Measurements from ENCODE around the gene AARS2. TPM values are rescaled to one million over a fixed set of nuclear protein-coding genes. Genes with fewer than 3 reads are reported as not detected.

AARS2 gene
- total and polyA plus RNA-seq, 7 donors: 1.4 to 9.7 (median 6.7) TPM

DNA sequence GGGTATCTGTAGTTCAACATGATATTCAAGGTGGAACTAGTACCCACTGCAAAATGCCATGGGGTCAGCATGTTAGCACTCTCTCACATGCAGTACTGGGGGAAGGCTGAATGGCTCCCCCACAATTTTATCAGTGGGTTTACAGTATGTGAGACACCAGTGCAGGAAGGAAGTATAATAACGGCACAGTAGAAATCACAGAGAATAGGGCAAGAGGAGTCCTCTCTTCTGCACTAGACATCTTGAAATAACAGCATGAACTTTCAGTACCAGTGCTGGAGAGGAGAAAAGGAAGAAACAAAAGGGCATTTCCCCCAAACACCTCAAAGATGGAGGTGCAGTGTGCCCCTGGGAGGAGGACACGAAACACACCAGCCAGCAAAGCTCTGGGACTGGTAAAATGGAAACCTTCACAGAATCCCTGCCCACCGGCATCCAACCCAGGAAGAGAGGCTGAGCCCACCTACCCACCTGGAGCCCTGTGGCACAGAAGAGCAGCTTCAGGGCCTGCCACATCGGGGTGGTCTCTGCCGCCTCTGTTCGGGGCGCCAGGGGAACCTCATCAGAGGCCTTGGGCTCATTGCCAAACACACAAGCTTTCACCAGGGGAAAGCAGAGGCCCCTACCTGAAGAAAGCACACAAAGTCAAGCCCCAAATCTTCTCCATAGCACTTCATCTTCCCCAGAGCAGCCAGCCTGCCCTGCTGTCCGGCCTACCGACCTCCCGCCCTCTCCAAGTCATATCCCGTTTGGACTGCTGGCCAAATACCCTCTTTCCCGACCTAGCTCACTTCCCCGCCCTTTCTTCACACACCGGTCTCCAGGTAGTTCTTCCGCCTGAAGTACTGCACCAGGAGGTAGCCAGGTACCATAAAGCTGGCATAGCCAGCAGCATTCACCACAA, 57.0 kb downstream of the AARS2 start:
- Histone ChIP-seq H3K9me3 (no peaks in the 10 kb centered on the region), H3K4me3 (peak overlapping the region; percentile 76 to 94 (median 90)), H3K27ac (peak overlapping the region; percentile 88 to 95 (median 92)), H3K36me3 (peaks cover 37 to 56% (median 47%) of the 10 kb centered on the region in 4 donors), H3K27me3 (no peaks in the 10 kb centered on the region), H3K4me1 (peaks cover 0 to 26% (median 19%) of the 10 kb centered on the region in 4 donors)
- WGBS, 2 donors: 12 to 21% methylated on average over 15 of the region's 15 CpGs
- intact Hi-C loops (cut with DNase I): loop anchor here (5.0 kb wide), 1 partner anchor 159 kb away; no protein-coding TSS in a partner anchor
- no peak for DNase-seq
- TF ChIP-seq CTCF (IDR thresholded peaks at IDR 0.05) (no peak), POLR2AphosphoS5 (IDR thresholded peaks at IDR 0.05) (no peak), EP300 (IDR thresholded peaks at IDR 0.05) (no peak), POLR2A (IDR thresholded peaks at IDR 0.05) (no peak)

GRCh38 chr6:44255105-44255808, 57.9 kb downstream of the AARS2 start:
- Histone ChIP-seq H3K9me3 (no peaks in the 10 kb centered on the region), H3K4me1 (peaks cover 0 to 26% (median 19%) of the 10 kb centered on the region in 4 donors), H3K36me3 (peaks cover 46 to 64% (median 55%) of the 10 kb centered on the region in 4 donors), H3K27ac (peak overlapping the region in 3 of 4 donors; percentile 3 to 94 (median 13)), H3K4me3 (no peak overlapping the region), H3K27me3 (no peaks in the 10 kb centered on the region)
- intact Hi-C loops (cut with DNase I): loop anchor here (5.0 kb wide), 1 partner anchor 158 kb away; no protein-coding TSS in a partner anchor
- TF ChIP-seq POLR2A (IDR thresholded peaks at IDR 0.05) (no peak), CTCF (IDR thresholded peaks at IDR 0.05) (no peak), POLR2AphosphoS5 (IDR thresholded peaks at IDR 0.05) (no peak)
- no peak for DNase-seq
- WGBS, 2 donors: 59 to 74% methylated on average over 16 of the region's 16 CpGs

DNA sequence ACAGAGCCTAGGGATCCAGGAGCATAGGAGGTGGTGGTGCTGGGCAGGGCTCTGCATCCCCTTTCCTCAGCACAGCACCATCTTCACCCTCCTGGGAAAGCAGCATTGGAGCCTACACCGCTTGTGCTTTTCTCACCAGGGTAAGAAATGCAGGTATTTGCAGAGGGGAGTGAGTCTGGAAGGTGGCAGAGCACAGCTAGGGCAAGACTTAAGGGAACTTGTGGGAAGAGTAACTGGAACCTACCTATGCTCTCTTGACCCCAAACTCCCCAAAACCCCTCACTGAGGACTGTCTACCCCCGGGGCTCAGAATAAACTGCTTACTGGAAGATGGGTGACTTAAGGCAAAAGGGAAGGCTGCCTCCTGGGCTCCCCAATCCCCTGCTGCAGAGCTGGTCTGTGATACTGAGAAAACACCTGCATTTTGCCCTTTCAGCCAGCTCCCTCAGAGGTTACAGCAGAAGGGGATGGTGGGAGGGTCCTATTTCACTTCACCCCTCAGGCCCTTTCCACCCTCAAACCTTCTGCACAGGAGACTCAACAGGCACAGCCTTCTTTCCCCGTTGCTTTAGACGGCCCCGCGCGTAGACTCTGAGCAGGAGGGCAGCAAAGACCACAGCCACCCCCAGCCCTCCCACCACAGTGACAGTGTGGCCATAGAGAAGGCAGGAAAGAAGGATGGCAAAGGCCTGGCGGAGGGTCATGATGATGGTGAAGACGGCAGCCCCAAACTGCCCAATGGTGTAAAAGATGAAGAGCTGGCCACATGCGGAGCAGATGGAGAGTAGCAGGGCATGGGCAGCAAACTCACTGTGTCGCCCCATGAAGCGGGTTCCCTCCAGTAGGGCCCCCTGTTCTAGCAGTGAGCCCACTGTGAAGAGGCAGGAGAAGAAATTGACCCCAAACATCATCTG, 58.7 kb downstream of the AARS2 start:
- intact Hi-C loops (cut with DNase I): loop anchor here (5.0 kb wide), 1 partner anchor 157 kb away; no protein-coding TSS in a partner anchor

More for the DNA sequence above, 58.7 kb downstream of the AARS2 start:
- 80 to 83% methylated on average over 12 of the region's 12 CpGs for WGBS, 2 donors
- no peak overlapping the region for H3K27ac ChIP-seq
- H3K9me3 ChIP-seq: no peaks in the 10 kb centered on the region
- TF ChIP-seq POLR2A (IDR thresholded peaks at IDR 0.05): no peak
- no peak for TF ChIP-seq CTCF (IDR thresholded peaks at IDR 0.05)
- no peak for TF ChIP-seq POLR2AphosphoS5 (IDR thresholded peaks at IDR 0.05)
- no peak for TF ChIP-seq EP300 (IDR thresholded peaks at IDR 0.05)
- no peak for DNase-seq
- H3K27me3 ChIP-seq: no peaks in the 10 kb centered on the region
- peaks cover 49 to 66% (median 59%) of the 10 kb centered on the region in 4 donors for H3K36me3 ChIP-seq
- H3K4me1 ChIP-seq: peaks cover 0 to 26% (median 21%) of the 10 kb centered on the region in 4 donors
- no peak overlapping the region for H3K4me3 ChIP-seq
